ENCODE results near the gene ZNF662. TPM values are rescaled to one million over a fixed set of nuclear protein-coding genes. Genes with fewer than 3 reads are reported as not detected.
A peak's percentile ranks its signal among the peaks of the same experiment; 100 is the strongest.

Gene ZNF662
- total and polyA plus RNA-seq, 5 experiments from 2014 or later: 0.22 to 19.5 (median 1.1) TPM

- no peak overlapping the region for H3K4me3 Mint-ChIP-seq
- ATAC-seq (no peak), DNase-seq (no peak)
- POLR2A ChIA-PET: no interaction called here
- H3K27me3 Mint-ChIP-seq: peaks cover 0 to 2% (median 0%) of the 10 kb centered on the region in 5 donors
- H3K9me3 Mint-ChIP-seq: peaks cover 12 to 90% (median 54%) of the 10 kb centered on the region in 9 donors
- peaks cover 45 to 68% (median 64%) of the 10 kb centered on the region in 3 donors for H3K36me3 Mint-ChIP-seq
- H3K27ac Mint-ChIP-seq: no peak overlapping the region
- H3K4me1 Mint-ChIP-seq: no peaks in the 10 kb centered on the region
Observed at GRCh38 chr3:42914771-42915515, 9.0 kb downstream of the ZNF662 start.

DNA sequence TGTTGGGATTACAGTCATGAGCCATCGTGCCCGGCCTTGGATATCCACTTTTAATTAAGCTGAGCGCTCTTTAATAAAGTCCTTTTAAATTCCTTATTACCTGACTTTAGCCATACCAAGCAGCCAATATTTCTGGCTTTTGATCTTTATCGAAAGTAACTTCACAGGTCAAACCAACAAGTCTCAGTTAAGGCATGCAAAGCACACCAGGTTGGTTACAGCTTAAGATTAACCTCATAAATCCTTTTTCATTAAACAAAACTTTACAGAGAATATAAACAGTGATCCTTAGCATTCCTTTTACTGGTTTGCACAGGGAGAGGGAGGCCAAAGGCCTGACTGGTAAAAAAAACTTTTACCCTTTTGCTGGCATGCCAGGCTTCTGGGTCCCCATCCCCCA is 17.7 kb downstream of the ZNF662 start:
- H3K4me3 Mint-ChIP-seq: no peak overlapping the region
- H3K9me3 Mint-ChIP-seq: peaks cover 0 to 34% (median 7%) of the 10 kb centered on the region in 9 donors
- POLR2A ChIA-PET: no interaction called here
- no peak for ATAC-seq
- H3K4me1 Mint-ChIP-seq: peaks cover 15 to 21% (median 19%) of the 10 kb centered on the region in 4 donors
- peaks cover 0 to under 1% (median 0%) of the 10 kb centered on the region in 5 donors for H3K27me3 Mint-ChIP-seq
- no peak for DNase-seq
- peaks cover 0 to 17% (median 13%) of the 10 kb centered on the region in 3 donors for H3K36me3 Mint-ChIP-seq
- no peak overlapping the region for H3K27ac Mint-ChIP-seq

DNA sequence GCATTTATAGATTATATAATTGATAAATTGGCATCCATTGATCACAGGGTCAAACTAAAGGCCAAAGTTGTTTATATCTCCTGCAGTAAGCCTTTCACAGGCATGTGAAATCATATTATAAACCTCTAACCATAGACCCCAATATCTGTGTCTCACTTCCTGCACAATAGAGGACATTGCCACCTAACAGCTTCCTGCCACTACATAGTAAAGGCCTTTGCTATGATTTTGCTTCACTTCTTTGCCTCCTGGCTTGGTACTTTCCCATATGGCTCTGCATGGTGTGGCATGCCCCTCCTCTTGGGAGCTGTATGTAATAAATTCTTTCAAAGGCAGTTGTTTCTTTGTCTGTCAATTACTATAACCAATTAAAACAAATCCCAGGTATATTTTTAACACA is 20.4 kb downstream of the ZNF662 start:
- peaks cover 0 to 12% (median 3%) of the 10 kb centered on the region in 9 donors for H3K9me3 Mint-ChIP-seq
- H3K27ac Mint-ChIP-seq: peak overlapping the region; percentile 44 to 87 (median 66)
- POLR2A ChIA-PET: no interaction called here
- H3K27me3 Mint-ChIP-seq: no peaks in the 10 kb centered on the region
- H3K36me3 Mint-ChIP-seq: peaks cover 0 to 9% (median 9%) of the 10 kb centered on the region in 3 donors
- ATAC-seq (peak; percentile 61 to 100), DNase-seq (peak in 2 of 10 donors; percentile 30 to 32)
- H3K4me1 Mint-ChIP-seq: peaks cover 15 to 21% (median 19%) of the 10 kb centered on the region in 4 donors
- H3K4me3 Mint-ChIP-seq: peak overlapping the region in 6 of 10 donors; percentile 1 to 26 (median 7)

GRCh38 chr3:42934111-42934510 is 28.2 kb downstream of the ZNF662 start:
- H3K27ac Mint-ChIP-seq: no peak overlapping the region
- H3K27me3 Mint-ChIP-seq: no peaks in the 10 kb centered on the region
- no peaks in the 10 kb centered on the region for H3K9me3 Mint-ChIP-seq
- DNase-seq (no peak), ATAC-seq (no peak)
- POLR2A ChIA-PET: no interaction called here
- peaks cover 14 to 33% (median 27%) of the 10 kb centered on the region in 4 donors for H3K4me1 Mint-ChIP-seq
- H3K36me3 Mint-ChIP-seq: no peaks in the 10 kb centered on the region
- H3K4me3 Mint-ChIP-seq: no peak overlapping the region

DNA sequence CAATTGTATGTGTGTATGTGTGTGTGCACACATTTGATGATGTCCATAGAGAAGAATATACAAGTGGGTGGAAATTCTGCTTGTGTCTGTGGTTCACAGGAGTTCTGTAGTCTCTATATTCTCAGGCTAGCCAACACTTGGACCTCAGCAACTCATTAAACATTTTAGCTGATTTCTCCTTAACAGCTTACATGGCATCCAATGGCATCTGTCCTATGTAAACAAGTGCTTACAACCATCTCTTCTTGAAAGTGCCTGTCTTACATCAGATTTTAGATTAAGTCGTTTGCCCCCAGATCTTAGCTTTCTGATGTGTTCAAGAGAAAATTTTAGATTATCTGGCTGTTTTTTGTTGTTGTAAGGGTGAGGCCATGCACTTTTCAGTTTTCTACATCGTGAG is 29.0 kb downstream of the ZNF662 start:
- Mint-ChIP-seq H3K27me3 (no peaks in the 10 kb centered on the region), H3K9me3 (no peaks in the 10 kb centered on the region), H3K27ac (peak overlapping the region in 2 of 10 donors; percentile 6 to 35), H3K4me3 (peak overlapping the region in 5 of 10 donors; percentile 7 to 57 (median 33)), H3K4me1 (peaks cover 14 to 33% (median 27%) of the 10 kb centered on the region in 4 donors), H3K36me3 (no peaks in the 10 kb centered on the region)
- no peak for ATAC-seq
- DNase-seq: no peak
- POLR2A ChIA-PET: no interaction called here

DNA sequence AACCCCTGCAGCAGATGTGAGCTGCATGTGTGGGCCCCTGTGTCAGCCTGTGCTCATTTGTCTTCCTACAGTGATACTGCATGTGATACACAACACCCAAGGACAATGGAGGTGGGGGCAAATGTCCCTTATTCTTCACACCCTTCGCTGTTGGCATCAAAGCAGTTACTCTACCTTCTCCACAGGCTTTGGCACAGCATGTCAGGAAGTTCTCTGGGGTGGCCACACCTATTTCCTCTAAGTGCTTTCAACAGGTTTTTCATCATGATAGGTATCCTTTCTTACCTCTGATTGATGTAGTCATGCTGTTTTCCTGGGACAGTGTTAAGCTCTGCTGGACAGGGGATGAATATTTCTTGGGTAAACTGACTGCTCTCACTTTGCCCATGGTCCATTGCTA is 29.5 kb downstream of the ZNF662 start:
- Mint-ChIP-seq H3K27me3 (no peaks in the 10 kb centered on the region), H3K9me3 (no peaks in the 10 kb centered on the region), H3K36me3 (no peaks in the 10 kb centered on the region), H3K27ac (peak overlapping the region in 7 of 10 donors; percentile 6 to 65 (median 30)), H3K4me3 (peak overlapping the region in 7 of 10 donors; percentile 32 to 66 (median 57)), H3K4me1 (peaks cover 14 to 33% (median 27%) of the 10 kb centered on the region in 4 donors)
- DNase-seq (peak in 4 of 10 donors; percentile 10 to 39 (median 32)), ATAC-seq (peak; percentile 78 to 80)
- POLR2A ChIA-PET: interaction anchor here (0.6 kb wide), 1 partner anchor 345 kb away, joined by 4 read pairs; the partner anchor contains the start of gene SS18L2

GRCh38 chr3:42936157-42936981 is 30.4 kb downstream of the ZNF662 start:
- no peaks in the 10 kb centered on the region for H3K36me3 Mint-ChIP-seq
- POLR2A ChIA-PET: interaction anchor here (0.6 kb wide), 1 partner anchor 346 kb away, joined by 4 read pairs; the partner anchor contains the start of gene SS18L2
- peak overlapping the region in 6 of 10 donors; percentile 15 to 57 (median 34) for H3K4me3 Mint-ChIP-seq
- H3K27ac Mint-ChIP-seq: peak overlapping the region in 7 of 10 donors; percentile 6 to 74 (median 44)
- H3K4me1 Mint-ChIP-seq: peaks cover 14 to 33% (median 27%) of the 10 kb centered on the region in 4 donors
- ATAC-seq: no peak
- no peaks in the 10 kb centered on the region for H3K27me3 Mint-ChIP-seq
- H3K9me3 Mint-ChIP-seq: no peaks in the 10 kb centered on the region
- DNase-seq: no peak

DNA sequence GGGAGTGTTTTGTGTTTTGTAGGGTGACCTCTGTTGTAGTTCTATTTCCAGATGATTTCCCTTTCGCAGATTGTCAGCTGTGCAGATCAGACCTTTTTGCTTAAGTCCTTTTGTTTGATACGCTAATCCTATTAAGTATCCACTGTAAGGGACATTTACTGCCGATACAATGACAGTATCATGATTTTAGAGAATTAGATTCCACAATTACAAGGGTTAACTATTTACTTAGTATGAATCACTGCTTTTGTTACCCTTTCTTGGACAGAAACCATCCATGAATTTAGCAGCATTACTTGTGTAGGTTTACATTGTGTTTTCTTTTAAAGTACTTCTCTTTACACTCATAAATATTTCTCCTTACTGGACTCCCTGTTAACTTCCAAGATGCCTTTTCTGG is 31.4 kb downstream of the ZNF662 start:
- H3K4me1 Mint-ChIP-seq: peaks cover 14 to 33% (median 27%) of the 10 kb centered on the region in 4 donors
- ATAC-seq: no peak
- POLR2A ChIA-PET: no interaction called here
- H3K27me3 Mint-ChIP-seq: no peaks in the 10 kb centered on the region
- DNase-seq: no peak
- no peaks in the 10 kb centered on the region for H3K9me3 Mint-ChIP-seq
- H3K27ac Mint-ChIP-seq: peak overlapping the region in 1 of 10 donors; percentile 6
- no peaks in the 10 kb centered on the region for H3K36me3 Mint-ChIP-seq
- peak overlapping the region in 1 of 10 donors; percentile 39 for H3K4me3 Mint-ChIP-seq

DNA sequence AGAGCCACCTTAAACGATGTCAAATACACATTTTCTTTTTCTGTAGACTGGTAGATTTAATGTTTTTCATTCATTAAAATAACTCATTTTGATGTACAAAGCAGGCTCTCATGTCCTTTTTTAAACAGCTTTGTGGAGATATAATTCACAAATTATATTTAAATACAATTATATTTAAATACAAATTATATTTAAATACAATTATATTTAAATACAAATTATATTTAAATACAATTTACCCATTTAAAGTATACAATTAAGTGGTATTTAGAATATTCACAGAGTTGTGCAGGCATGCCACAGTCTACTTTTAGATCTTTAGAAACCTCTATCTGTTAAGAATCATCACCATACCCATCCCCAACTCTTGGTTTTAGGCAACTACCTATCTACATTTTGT is 36.8 kb downstream of the ZNF662 start:
- Mint-ChIP-seq H3K36me3 (no peaks in the 10 kb centered on the region), H3K9me3 (no peaks in the 10 kb centered on the region), H3K4me3 (no peak overlapping the region), H3K4me1 (no peaks in the 10 kb centered on the region), H3K27ac (no peak overlapping the region), H3K27me3 (peaks cover 0 to 2% (median 0%) of the 10 kb centered on the region in 5 donors)
- no peak for DNase-seq
- ATAC-seq: no peak
- POLR2A ChIA-PET: no interaction called here

DNA sequence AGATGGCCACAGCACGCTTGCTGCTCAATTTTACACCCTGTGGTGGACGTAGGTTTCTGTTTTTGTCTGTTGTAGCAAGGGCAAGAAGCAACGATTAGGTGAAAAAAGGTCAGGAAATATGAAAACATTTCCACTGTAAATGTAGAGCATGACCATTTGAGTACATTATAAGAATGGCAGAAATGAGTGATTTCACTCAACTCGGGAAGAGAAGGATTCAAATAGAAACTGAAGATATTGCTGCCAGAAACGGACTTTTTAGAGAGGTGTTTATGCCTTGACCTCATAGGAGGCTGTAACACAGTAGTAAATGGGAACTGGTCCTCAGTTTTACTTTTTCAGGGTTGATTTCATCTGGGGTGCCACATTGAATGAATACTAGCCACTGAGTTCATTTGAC is 40.1 kb downstream of the ZNF662 start:
- Mint-ChIP-seq H3K27me3 (peaks cover 0 to 2% (median 0%) of the 10 kb centered on the region in 5 donors), H3K4me3 (no peak overlapping the region), H3K36me3 (no peaks in the 10 kb centered on the region), H3K4me1 (peaks cover 0 to 10% (median 0%) of the 10 kb centered on the region in 4 donors), H3K9me3 (no peaks in the 10 kb centered on the region), H3K27ac (no peak overlapping the region)
- POLR2A ChIA-PET: no interaction called here
- no peak for ATAC-seq
- no peak for DNase-seq

DNA sequence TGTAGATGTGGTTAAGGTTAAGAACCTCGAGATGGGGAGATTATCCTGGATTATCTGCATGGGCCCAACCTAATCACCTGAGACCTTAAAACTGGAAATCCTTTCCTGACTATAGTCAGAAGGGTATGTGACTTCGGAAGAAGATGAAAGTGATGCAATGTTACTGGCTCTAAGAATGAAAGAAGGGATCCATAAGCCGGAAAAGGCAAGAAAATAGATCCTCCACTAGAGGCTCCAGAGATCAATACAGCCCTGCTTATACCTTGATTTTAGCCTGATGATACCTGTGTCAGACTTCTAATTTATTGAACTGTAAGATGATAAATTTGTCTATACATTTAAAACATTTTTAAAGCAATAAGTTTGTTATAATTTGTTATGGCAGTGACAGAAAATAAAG is 51.6 kb downstream of the ZNF662 start:
- Mint-ChIP-seq H3K9me3 (no peaks in the 10 kb centered on the region), H3K27me3 (peaks cover 0 to 2% (median 1%) of the 10 kb centered on the region in 5 donors), H3K4me3 (no peak overlapping the region), H3K36me3 (peaks cover 0 to 4% (median 0%) of the 10 kb centered on the region in 3 donors), H3K4me1 (peaks cover 4 to 11% (median 9%) of the 10 kb centered on the region in 4 donors), H3K27ac (no peak overlapping the region)
- DNase-seq (no peak), ATAC-seq (no peak)
- POLR2A ChIA-PET: no interaction called here

- ATAC-seq: no peak
- no peak overlapping the region for H3K27ac Mint-ChIP-seq
- H3K27me3 Mint-ChIP-seq: peaks cover 0 to 2% (median 1%) of the 10 kb centered on the region in 5 donors
- no peak overlapping the region for H3K4me3 Mint-ChIP-seq
- peaks cover 15 to 30% (median 25%) of the 10 kb centered on the region in 4 donors for H3K4me1 Mint-ChIP-seq
- no peak for DNase-seq
- H3K9me3 Mint-ChIP-seq: no peaks in the 10 kb centered on the region
- peaks cover 0 to 2% (median 0%) of the 10 kb centered on the region in 3 donors for H3K36me3 Mint-ChIP-seq
- POLR2A ChIA-PET: no interaction called here
Observed at GRCh38 chr3:42960282-42960681, 54.3 kb downstream of the ZNF662 start.
